ENCODE measurements around the gene CCL11.
"Not testable (repeated sequence)": the region's sequence is repeated elsewhere in the genome, so short reads cannot be mapped to it uniquely, and the experiment has no call there.

CCL11 gene

DNA sequence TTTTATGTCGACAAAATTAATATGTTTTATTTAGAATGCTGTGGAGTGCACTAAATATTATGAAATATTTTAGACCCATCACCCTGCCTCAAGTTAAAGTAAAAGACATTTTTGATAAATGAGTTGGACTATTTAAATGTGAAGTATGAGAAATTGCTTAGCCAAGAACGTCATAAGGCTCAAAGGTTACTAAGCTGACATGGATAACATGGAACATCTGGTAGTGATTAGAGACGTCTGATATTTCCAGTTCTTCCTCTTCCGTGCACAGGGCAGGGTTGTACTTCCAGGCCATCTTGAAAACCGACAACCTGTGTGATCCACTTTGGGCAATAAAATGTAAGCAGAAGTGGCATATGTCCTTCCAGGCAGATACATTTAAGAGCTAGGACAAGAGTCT, 26.5 kb downstream of the CCL11 start:
- DNase-seq = no peak

DNA sequence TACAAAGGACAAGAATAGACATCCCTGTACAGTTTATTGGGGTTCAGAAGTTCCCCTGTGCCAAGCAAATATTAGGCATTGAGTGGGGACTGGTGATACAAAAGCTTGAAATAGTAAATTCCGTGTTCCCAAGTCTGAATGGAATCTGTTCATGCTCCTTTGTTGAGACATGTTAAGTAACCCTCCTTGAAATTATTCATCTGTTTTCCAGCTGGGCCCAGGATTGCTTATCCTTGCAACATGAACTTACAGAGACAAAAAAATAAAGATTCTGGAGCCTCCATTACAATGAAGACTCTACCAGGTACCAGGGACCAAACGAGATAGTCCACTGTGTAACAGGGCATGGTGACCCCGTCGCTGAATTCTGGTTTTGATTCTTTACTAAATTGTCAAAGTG, 27.6 kb downstream of the CCL11 start:
- no peak for DNase-seq

DNA sequence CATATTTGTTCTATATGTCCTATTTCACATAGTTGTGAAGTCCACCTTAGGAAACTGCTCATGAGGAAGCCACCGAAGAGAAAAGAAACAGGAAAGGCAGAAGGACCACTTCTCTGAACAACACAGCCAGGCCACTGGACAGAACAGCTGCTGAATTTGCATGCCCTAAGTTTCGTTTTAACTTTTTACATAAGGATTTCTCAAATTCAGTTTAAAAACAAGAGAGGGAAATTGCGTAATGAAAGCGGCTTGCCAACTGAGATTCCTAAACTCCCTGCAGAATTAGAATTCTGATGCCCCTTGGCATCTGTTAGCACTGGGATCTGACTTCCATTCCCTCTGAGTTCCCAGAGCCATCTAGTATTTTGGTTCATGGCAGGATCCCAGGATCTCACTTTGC, 28.7 kb downstream of the CCL11 start:
- no peak for DNase-seq

DNA sequence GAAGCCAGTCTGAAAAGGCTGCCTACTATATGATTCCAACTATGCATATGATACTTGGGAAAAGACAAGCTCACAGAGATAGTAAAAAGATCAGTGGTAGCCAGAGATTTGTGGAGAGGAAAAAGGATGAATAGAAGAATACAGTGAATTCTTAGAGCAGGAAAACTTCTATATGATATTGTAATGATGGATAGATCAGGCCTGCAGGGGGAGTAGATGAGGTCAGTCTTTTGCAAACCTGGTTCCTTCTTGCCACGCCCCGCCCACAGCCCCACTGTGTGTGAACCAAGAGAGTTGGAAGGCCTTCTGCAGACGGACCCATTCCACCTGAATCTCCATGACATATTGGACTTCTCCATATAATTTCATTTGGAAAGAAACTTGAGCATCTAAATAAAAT, 32.9 kb downstream of the CCL11 start:
- peak; percentile 6 for DNase-seq

DNA sequence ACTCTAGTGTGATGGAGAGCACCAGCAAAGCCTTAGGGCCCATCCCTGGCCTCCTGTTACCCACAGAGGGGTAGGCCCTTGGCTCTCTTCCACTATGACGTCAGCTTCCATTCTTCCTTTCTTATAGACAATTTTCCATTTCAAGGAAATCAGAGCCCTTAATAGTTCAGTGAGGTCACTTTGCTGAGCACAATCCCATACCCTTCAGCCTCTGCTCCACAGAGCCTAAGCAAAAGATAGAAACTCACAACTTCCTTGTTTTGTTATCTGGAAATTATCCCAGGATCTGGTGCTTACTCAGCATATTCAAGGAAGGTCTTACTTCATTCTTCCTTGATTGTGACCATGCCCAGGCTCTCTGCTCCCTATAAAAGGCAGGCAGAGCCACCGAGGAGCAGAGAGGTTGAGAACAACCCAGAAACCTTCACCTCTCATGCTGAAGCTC, 33.5 kb downstream of the CCL11 start, which contains the start of gene CCL8:
Gene CCL8, plus strand, starts transcription at position 397 of the 445 bp plus-strand sequence. CDS start 67 bp downstream, outside the sequence.
- no peak for DNase-seq

DNA sequence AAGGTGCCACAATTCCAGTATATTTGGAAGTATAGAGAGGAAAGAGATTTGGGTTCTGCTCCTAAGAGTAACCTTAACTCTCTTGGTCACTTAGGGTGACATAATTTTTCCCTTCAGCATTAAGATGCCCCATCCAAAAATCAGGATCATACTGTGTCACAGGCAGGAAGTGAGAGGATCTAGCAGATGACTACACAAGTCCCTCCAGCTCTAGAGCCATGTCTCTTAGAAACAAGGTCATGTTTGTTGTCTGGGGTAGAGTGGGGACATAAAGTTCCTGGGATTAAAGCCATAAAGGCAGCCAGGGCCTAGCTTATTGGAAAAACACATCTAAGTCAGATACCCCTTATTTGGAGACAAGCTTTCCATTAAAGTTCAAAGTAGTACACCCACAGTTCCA, 36.4 kb downstream of the CCL11 start:
- no peak for DNase-seq

DNA sequence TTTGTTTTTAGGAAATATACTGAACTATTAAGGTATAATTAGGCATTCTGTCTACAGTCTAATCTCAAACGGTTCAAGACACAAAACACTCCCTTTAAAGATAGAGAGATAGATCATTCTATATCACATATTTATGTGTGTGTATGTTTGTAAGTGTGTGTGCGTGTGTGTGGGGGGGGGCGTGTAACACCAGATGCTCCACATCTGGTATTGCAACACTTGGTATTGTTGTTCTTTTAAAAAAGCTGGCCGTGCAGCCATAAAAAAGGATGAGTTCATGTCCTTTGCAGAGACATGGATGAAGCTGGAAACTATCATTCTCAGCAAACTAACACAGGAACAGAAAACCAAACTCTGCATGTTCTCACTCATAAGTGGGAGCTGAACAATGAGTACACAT, 42.0 kb downstream of the CCL11 start:
- not testable (repeated sequence) for DNase-seq

DNA sequence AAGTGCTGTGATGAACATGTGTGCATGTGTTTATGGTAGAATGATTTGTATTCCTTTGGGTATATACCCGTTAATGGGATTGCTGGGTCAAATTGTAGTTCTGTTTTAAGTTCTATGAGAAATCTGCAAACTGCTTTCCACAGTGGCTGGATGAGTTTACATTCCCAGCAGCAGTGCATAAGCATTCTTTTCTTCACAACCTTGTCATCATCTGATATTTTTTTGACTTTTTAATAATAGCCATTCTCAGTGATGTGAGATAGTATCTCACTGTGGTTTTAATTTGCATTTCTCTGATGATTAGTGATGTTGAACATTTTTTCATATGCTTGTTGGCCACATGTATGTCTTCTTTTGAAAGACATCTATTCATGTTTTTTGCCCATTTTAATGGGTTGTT, 52.2 kb downstream of the CCL11 start:
- no peak for DNase-seq
